K562 (cell line): ENCODE results near the gene SOCS6.

ENCODE experiments used
- SP1 ChIP-seq: sonication (generic); formaldehyde crosslinking; IDR thresholded peaks from 2 replicates; pipeline ENCODE4 v1.8.1; 2022; ENCODE audit warnings: mild to moderate bottlenecking, missing genetic modification reagents
- ZNF764 ChIP-seq: fragments of 250-450 bp; sonication (Bioruptor Pico); IDR thresholded peaks from 2 replicates; pipeline ENCODE4 v1.4.0; 2020; ENCODE audit warnings: low read depth, mild to moderate bottlenecking, moderate library complexity

DNA sequence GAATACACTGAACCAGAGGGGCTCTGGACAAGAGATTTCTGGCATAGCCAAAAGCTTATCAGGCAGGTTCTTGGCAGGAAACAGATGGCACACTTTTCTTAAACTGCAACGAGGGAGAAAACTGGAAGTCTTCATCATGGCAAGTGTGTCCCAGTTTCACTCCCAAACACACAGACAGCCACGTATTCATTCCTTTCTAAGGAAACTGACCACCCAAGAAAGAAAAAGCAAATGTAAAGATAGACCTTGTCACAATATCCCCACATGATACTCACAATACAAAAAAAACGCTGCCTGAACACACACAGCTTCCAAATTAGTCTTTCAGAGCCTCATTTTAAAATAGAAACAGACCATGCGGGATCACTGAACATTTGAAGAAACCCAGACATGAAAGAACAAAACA, 42.8 kb upstream of the SOCS6 start:
- TF ChIP-seq SP1 (CRISPR knock-in tag) (no peak), ZNF764 (CRISPR knock-in tag) (no peak)
